NCI-H1417 (cell line): ENCODE results near the gene ANKRD7.

Experiments
- DNase-seq, 3 experiments: peaks; one replicate each; lab custom pipeline; 2025; lab: John Stamatoyannopoulos, UW

Gene ANKRD7, protein sequence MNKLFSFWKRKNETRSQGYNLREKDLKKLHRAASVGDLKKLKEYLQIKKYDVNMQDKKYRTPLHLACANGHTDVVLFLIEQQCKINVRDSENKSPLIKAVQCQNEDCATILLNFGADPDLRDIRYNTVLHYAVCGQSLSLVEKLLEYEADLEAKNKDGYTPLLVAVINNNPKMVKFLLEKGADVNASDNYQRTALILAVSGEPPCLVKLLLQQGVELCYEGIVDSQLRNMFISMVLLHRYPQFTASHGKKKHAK

DNA sequence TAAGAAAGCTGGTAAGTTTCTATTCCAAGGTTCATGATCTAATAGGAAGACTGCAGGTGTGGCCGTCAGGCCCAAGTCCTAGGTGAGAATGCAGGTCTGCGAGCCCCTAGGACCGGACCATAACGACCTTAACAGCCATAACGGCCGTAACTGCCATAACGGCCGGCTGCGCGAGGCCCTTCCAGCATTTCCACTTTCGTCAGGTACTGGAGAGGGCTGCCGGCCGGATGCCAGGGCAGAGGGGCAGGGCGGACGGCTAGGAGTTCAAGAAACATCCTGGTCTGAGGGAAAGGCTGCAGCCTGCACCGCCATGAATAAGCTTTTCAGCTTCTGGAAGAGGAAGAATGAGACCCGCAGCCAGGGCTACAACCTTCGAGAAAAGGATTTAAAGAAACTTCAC, at the start of gene ANKRD7:
Gene ANKRD7, plus strand, starts transcription at position 184 of the 400 bp plus-strand sequence. Its CDS starts 127 bp downstream, at position 311.
- no peak for DNase-seq

DNA sequence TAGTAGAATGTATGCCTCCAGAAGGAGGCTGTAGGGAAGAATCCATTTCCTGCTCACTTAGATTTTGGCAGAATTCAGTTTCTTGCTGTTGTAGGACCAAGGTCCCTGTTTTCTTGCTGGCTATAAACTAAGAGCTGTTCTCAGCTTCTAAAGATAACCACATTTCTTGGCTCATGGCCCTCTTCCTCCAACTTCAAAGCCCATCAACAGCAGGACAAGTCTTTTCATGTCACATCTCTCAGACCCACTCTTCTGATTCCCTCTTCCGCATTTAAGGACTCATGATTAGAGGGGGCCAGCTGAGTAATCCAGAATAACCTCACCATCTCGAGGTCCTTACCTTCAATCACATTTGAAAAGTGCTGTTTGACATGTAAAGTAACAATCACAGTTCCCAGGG, 48.8 kb upstream of the ANKRD7 start:
- no peak for DNase-seq

DNA sequence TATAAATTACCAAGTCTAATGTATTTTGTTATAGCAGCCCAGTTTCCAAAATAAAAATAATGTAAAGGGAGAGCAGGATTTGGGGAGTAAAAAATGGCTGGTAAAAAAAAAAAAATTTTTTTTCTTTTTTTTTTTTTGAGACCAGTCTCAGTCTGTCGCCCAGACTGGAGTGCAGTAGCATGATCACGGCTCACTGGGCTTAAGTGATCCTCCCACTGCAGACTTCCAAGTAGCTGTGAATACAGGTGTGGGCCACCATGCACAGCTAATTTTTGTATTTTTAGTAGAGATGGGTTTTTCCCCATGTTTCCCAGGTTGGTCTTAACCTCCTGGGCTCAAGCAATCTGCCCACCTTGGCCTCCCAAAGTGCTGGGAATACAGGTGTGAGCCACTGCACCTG, 45.3 kb upstream of the ANKRD7 start:
- DNase-seq, result no peak

DNA sequence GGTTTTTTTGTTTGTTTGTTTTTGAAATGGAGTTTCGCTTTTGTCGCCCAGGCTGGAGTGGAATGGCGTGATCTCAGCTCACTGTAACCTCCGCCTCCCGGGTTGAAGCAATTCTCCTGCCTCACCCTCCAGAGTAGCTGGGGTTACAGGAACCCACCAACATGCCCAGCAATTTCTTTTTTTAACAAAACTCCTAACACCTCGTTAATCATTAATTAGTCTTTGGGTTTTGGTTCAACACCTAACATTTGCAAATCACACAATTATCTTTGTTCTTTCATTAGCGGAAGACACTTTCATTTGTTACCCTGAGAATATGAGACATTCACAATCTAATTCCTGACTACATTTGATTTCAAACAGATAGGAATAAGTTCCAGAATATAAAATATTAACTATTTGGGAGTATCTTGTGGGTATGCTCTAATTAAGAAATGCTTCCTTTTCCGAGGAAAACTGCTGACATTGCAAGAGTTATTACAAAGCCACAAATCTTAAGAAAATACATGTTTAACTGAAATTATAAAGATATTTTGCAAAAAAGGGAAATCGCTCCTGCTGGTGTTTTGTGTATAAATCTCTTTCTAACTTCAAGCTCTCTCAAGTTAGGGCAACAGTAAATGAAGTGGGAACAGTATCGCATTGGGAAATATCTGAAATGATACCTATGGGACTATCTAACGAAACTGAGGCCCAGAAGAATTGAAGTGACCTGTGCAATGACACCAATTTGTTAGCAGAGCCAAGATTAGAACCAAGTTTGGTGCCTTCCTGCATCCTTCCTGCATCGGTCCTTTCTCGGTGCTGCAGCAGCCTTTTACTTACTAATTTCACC, 41.7 kb upstream of the ANKRD7 start:
- no peak for DNase-seq

DNA sequence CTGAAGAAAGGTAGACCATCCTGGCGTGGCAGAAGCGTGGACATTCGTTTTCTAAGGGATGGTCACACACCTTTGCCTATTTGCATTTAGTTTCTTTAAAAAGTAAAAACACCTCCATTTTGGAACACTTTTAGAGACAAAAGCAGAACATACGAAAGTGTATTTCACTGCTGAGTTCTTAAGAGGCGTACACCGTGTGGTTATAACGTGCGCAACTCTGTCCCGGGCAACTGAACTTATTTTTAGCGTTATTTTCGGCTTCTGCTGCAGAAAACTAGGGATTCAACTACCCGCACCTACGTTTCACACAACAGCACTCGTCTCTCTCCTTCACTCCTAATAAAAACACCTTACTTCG, 41.1 kb upstream of the ANKRD7 start:
- DNase-seq, result peak in 1 of 3 experiments; percentile 82

DNA sequence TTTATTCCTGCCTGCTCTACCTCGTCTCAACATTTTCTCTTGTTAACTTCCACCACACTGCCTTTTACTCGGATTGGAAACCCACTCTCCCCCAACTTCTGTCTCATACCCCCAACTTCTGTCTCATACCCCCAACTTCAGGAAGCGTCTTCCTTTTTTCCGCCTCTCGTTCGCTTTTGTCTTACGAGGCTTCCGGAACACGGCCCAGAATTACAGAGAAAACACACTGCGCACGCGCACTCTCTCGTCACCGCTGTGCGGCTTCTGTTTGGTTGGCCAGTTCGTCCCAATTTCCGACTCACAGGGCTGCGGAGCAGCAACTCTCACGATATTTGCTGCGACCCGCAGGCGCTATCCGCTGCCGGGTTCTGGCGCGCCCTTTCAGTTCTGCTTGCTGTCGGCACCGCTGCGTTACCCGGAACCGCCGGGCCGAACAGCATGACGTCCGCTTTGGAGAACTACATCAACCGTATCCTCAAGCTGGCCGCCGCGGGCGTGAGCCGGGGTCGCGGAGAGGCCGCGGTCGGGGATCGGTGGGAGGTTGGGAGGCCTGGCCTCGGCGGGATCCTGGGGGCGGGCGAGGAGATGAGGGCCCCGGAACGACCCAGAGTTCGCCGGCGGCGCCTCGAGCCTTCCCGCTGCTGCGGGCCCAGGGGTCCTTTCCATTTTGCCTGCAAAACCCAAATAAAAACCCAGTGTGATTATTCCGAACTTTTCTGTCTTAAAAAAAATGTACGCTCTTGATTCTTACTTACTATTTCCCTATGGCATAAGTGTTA, 40.5 kb upstream of the ANKRD7 start, which contains the start of gene LSM8:
Gene LSM8, plus strand, starts transcription at position 379 of the 779 bp plus-strand sequence. Its CDS starts 60 bp downstream, at position 439.
- DNase-seq, result peak; percentile 99 to 100 (median 99)

DNA sequence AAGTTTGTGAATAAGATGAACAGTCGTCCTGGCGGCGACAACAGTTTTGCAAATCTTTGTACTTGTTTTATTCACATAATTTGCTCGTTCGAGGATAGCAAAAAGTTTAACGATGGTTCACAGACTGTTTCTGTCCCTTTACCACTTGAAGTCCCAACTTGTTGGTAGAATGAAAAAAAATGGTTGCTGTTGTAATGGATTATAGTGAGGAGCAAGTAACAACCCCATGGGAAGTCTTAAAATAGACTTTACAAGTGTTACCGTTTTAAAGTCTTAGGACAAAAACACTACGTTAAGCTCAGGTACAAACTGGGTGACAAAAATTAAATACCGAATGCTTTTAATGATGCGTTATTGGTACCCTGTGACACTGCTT, 40.0 kb upstream of the ANKRD7 start:
- DNase-seq, result peak in 1 of 3 experiments; percentile 50

DNA sequence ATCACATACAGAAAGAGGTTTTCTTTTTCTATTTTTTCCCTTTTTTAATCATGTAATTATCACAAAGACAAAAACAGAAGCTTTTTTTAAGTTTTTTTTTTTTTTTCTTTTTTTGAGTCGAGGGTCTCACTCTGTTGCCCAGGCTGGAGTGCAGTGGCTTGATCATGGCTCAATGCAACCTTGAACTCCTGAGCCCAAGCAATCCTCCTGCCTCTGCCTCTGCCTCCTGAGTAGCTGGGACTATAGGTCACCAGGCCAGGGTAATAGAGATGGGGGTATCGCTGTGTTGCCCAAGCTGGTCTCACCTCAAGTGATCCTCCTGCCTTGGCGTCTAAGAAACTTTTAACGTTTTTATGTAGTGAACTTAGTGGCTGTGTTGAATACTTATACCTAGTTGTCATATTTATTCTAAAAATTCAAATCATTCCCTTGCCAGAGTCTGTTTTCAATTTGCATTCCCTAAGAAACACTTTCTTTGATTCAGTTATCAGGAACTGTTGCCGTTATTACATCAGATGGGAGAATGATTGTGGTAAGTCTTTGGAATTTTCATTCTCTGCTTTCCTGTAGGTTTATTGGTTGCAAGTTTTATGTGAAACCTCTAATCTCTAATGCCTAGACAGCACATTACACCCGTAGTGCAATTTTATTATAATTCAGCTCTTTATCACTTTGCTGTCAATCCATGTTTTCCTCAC, 39.2 kb upstream of the ANKRD7 start:
- DNase-seq, result peak in 1 of 3 experiments; percentile 30

DNA sequence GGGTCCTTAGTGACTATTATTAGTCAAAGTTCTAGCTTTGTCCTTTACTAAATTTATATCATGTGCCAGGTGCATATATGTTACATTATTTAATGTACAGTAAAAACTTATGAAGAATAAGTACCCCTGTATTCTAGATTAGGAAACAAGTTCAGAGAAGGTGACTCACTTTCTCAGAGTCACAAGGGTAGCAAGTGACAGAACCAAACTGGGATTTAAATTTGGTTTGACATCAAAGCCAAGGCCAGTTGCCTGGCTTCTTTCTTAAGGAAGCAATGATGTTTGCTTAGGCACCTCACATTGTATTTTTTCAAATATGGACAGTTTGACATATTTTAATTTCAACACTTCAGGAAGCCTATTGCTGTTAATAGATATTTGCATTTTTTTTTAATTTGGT, 38.0 kb upstream of the ANKRD7 start:
- no peak for DNase-seq

DNA sequence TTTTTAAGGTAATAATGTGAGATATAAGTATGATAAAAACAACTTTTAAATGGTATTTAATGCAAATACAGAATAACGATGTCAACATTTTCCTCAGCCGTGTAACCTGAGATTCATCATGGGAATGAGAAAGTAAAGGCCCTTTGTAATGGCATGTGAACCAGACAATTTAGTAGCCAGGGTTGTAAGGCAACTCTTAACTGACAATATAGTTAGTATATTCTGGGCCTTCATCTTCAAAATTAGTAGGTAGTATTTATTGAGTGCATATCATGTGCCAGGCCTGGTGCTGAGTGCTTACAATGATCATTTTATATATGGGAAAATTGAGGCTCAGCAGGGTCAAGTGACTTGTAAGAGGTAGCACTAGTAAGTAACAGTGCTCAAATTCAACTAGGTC, 29.9 kb upstream of the ANKRD7 start:
- DNase-seq, result no peak

DNA sequence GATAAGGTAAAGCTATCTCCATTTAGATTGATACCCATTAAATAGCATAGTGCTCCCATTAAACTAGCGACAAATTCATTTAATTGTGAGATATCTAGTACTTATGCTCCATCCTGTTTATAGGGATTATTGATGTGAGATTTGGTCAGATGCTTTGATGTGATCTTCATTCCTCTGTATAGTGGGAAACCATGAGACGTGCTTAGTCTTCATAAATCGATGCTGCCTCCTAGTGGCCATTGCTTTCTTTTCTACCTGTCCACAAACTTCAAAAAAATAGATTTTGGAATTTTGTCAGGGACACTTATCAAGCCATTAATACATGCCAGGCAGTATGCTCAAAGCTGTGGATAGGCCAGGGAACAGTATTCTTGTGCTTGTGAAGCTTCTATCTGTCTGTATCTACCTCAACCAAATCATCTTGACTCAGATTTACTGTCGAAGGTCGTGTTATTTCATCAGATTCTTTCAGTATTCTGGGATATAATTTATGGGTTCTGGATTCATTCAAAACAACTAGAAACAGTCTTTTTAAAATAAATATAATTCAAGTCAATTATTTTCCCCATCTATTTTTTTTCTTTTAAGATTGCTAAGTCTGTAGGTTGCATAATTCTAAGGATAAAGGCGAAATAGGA, 28.5 kb upstream of the ANKRD7 start:
- DNase-seq, result peak; percentile 46 to 79 (median 74)

DNA sequence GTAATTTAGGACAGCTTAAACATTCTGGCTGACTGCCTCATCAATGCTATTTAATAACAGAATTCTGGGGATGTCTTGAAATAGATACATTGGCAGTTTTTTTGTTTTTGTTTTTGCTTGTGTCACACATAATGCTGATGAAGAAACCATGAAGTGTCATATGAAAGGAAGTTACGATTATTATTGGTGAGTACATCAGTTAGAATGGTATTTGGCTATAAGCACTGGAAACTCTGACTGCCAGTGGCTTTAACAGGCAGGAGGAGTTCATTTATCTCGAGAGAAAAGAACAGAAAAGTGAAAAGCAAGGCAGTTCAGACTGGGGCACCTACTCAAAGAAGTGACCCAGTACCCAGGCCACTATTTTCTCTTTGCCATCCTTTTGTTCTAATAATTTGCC, 22.4 kb upstream of the ANKRD7 start:
- DNase-seq, result no peak

DNA sequence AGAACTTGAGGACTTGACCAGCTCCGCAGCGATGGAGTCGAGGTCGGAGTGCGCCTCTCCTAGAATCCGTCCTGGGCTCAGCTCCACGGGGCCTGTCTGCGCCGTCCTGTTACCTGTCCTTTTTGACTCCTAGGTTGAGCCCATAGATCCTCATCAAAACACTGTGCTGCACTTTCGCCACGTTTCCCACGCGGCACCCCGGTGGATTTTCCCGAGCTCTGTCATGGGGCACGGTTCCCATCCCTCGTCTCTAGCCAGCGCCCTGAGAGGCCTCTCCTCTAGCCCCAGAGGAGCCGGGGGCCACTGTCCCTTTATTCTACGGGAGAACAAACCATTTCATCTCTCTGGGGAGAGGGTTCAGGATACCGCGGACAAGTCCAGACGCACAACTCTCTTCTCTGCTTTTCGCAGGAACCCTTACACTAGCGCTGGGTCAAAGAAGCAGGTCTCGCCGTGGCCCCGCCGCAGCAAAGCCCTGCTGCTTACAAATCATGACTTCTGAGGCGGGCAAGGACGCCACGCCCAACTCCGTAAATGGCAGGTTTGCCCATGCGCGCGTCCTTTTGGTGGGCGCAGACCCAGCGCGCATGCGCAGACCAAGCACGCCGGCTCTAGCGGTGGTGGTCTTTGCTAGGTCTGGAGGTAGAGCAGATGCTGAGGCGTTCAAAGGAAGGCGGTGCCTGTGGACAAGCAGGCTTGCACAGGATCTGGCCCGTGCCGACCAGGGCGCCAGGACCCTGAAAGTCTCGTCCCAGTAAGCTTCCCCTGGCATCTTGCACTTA, 10.3 kb upstream of the ANKRD7 start:
- peak; percentile 85 to 96 (median 91) for DNase-seq

DNA sequence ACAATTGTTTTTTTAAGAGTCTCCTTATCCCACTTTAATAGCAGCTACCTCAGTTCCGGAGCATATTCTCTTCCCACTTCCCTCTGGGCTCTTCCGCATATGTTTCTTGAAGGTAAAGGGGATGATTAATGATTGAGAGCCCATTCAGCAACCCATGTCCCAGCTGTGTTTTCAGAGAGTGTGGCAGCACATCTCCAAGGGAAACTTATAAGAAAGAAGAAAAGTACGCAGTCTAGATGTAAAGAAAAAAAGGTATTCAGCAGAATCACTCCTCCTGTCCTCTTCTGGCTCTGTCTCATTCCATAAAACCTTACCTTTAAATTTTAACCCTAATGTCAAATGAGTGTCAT, 9.7 kb upstream of the ANKRD7 start:
- no peak for DNase-seq

DNA sequence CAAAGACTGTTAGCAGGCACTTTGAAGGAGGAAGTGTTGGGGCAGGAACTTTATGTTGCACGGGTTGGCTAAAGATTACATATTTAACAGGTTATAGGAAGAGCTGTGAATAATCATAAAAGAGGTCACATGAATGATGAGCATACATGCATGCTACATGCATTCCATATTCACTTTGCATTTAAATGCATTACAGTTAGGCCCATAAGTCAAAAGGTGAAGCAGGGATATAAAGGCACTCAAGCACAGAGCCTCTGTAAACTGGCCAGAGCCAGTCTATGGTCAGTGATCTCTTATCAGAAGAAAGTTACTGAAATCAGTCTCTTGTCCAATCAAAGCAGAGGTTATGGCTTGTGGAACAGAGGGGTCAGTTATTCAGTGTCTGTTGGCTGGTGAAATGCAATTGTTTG, 7.3 kb upstream of the ANKRD7 start:
- DNase-seq, result no peak

DNA sequence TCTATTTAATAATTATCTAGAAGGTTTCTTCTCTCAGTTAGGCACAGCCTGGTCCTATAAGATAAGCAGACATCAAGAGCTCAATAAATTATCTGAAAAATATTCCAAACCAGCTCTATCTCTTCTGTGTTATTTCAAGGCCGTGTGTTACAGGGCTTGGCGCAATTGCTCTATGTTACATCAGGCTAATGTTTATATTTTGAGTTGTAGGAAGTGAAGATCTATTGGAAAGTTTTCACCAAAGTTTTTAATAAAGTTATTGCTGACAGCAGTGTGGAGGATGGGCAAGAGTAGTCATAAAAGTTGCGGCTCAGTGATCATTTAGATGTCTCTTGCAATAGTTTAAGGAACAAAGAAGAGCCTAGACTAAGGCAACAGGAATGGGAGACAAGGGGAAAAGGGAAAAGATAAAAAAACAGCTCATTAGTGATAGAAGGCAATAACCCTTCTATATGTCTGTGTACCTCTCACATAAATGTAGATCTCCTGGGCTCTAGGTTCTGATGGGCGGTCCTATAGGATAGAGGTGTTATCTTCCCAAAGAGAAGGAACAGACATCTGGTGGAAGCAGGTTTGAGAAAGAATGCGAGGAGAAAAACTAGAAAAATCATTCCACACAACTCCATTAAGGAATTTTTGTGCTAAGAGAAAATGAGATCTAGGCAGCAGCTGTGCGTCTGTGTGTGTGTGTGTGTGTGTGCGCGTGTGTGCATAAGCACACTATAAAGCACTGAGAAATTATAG, 5.9 kb upstream of the ANKRD7 start:
- DNase-seq, result no peak

DNA sequence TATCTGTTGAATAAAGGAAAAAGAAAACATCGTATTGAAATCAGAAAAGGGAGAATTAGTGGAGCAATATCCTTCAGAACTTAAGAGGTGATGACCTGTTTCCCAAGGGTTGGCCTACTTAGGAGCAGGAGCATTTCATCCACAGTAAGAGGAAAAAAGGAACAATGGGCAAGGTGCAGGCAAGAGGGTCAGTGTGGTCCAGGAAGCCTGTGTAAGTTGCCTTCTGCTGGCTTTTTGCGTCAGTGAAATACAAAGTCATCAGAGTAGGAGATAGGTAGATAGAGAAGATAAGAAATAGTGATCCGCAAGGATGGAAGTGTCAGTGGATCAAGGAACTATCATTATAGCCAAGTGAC, 5.4 kb upstream of the ANKRD7 start:
- no peak for DNase-seq

DNA sequence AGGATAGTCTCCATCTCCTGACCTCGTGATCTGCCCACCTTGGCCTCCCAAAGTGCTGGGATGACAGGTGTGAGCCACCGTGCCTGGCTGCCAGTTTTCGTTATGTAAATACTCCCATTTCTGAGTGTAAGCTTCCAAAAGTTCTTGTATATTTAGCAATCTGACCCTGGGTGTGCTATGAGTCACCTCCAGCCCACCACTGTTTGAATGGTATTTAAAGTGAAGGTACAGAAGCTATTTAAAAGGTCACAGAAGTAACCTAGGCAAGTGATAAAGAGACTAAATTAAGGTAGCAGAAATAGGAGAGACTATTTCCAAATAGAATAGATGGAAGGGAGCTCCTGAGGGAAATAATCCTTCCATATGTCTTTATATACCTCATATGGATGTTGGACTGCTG, 3.9 kb upstream of the ANKRD7 start:
- DNase-seq, result no peak

DNA sequence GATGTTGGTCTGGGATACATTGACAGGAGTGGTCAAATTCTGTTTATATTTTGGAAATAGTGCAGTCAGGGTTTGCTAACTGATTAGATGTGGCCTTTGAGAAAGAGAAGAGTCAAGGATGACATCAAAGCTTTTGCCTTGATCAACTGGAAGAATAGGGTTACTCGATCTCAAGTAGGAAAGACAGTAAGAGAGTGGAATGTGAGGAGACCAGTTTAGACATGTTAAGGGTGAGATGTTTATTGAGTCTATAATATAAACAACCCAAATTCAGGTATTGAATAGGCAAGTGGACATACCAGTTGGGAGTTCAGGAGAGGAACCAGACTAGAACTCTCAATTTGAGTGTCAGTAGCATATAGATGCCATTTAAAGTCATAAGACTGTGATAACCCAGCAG, 1.9 kb upstream of the ANKRD7 start:
- DNase-seq, result no peak

DNA sequence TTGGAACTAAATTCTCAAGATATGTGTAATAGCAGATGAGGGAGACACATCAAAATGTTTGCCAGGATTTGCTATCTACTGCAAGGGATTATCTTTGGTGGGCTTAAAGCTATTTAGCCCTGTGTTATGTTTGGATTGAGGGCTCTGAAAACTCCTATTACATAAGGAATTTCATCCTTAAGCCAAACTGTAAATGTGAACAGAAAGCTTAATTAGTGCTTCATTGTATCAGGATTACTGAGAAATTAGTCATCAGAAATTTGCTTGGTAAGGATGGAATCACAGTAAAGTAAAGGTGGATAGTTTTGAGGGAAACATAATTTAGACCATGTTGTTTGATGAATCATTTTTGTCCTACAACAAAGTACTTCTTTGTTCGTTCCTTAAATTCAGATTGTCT, 8.3 kb downstream of the ANKRD7 start:
- no peak for DNase-seq
